ENCODE measurements around the gene GPR12. TPM values are rescaled to one million over a fixed set of nuclear protein-coding genes. Genes with fewer than 3 reads are reported as not detected.
A peak's percentile ranks its signal among the peaks of the same experiment; 100 is the strongest.

The GPR12 gene
- total and polyA plus RNA-seq, 3 donors from 2014 or later = 0.06 to 0.15 TPM; not detected in 1

- Histone ChIP-seq H3K4me1 (no peaks in the 10 kb centered on the region), H3K27me3 (no peaks in the 10 kb centered on the region), H3K9me3 (no peaks in the 10 kb centered on the region), H3K4me3 (no peak overlapping the region), H3K36me3 (ENCODE audit: low read depth, missing control alignments) (no peaks in the 10 kb centered on the region), H3K27ac (no peak overlapping the region)
- no peak for DNase-seq
- no peak for TF ChIP-seq POLR2A (IDR thresholded peaks at IDR 0.05)
- WGBS, 2 donors = 68 to 82% methylated on average over 3 to 8 of the region's 8 CpGs
- intact Hi-C loops (cut with DNase I; ENCODE audit: low total_unique reads) = no loop called here
Observed at GRCh38 chr13:26718146-26718545, 42.4 kb downstream of the GPR12 start.

GRCh38 chr13:26716984-26717383 is 43.6 kb downstream of the GPR12 start:
- H3K27me3 ChIP-seq = no peaks in the 10 kb centered on the region
- intact Hi-C loops (cut with DNase I; ENCODE audit: low total_unique reads) = no loop called here
- TF ChIP-seq POLR2A (IDR thresholded peaks at IDR 0.05) (no peak), CTCF (IDR thresholded peaks at IDR 0.05) (no peak)

GRCh38 chr13:26713341-26713740 is 47.2 kb downstream of the GPR12 start:
- Histone ChIP-seq H3K9me3 (no peaks in the 10 kb centered on the region), H3K27ac (no peak overlapping the region), H3K4me3 (no peak overlapping the region), H3K27me3 (no peaks in the 10 kb centered on the region), H3K4me1 (no peaks in the 10 kb centered on the region), H3K36me3 (ENCODE audit: low read depth, missing control alignments) (no peaks in the 10 kb centered on the region)
- WGBS, 2 donors = 93 to 100% methylated on average over 1 of the region's 1 CpG
- DNase-seq = no peak
- intact Hi-C loops (cut with DNase I; ENCODE audit: low total_unique reads) = no loop called here
- TF ChIP-seq POLR2A (IDR thresholded peaks at IDR 0.05) (no peak), CTCF (IDR thresholded peaks at IDR 0.05) (no peak)

More at GRCh38 chr13:26716984-26717383, 43.6 kb downstream of the GPR12 start:
- Histone ChIP-seq H3K36me3 (ENCODE audit: low read depth, missing control alignments) (no peaks in the 10 kb centered on the region), H3K4me1 (no peaks in the 10 kb centered on the region), H3K4me3 (no peak overlapping the region), H3K27ac (no peak overlapping the region), H3K9me3 (no peaks in the 10 kb centered on the region)
- 87 to 93% methylated on average over 3 of the region's 3 CpGs for WGBS, 2 donors
- no peak for DNase-seq

- intact Hi-C loops (cut with DNase I; ENCODE audit: low total_unique reads) = no loop called here
- DNase-seq = no peak
- H3K36me3 ChIP-seq (ENCODE audit: low read depth, missing control alignments) = no peaks in the 10 kb centered on the region
- TF ChIP-seq POLR2A (IDR thresholded peaks at IDR 0.05) (no peak), CTCF (IDR thresholded peaks at IDR 0.05) (no peak)
- H3K27ac ChIP-seq = no peak overlapping the region
- 31 to 37% methylated on average over 4 of the region's 4 CpGs for WGBS, 2 donors
- H3K4me1 ChIP-seq = no peaks in the 10 kb centered on the region
- no peak overlapping the region for H3K4me3 ChIP-seq
- no peaks in the 10 kb centered on the region for H3K9me3 ChIP-seq
- no peaks in the 10 kb centered on the region for H3K27me3 ChIP-seq
Observed at GRCh38 chr13:26711211-26711610, 49.4 kb downstream of the GPR12 start.

GRCh38 chr13:26710166-26710565 is 50.4 kb downstream of the GPR12 start:
- intact Hi-C loops (cut with DNase I; ENCODE audit: low total_unique reads) = no loop called here
- H3K4me3 ChIP-seq = peak overlapping the region in 1 of 2 donors; percentile 12
- WGBS, 2 donors = 45 to 69% methylated on average over 10 to 13 of the region's 13 CpGs

More at GRCh38 chr13:26710166-26710565, 50.4 kb downstream of the GPR12 start:
- TF ChIP-seq CTCF (IDR thresholded peaks at IDR 0.05) = no peak
- TF ChIP-seq POLR2A (IDR thresholded peaks at IDR 0.05) = no peak
- H3K27ac ChIP-seq = no peak overlapping the region
- H3K9me3 ChIP-seq = no peaks in the 10 kb centered on the region
- no peaks in the 10 kb centered on the region for H3K4me1 ChIP-seq
- no peaks in the 10 kb centered on the region for H3K36me3 ChIP-seq (ENCODE audit: low read depth, missing control alignments)
- no peak for DNase-seq
- no peaks in the 10 kb centered on the region for H3K27me3 ChIP-seq
